WTC11 (cell line): Measurements from ENCODE around the gene FMO5.
A peak's percentile ranks its signal among the peaks of the same experiment; 100 is the strongest.

Source experiments
- HMGXB4 ChIP-seq: sonication (generic); formaldehyde crosslinking; IDR thresholded peaks from 2 replicates; pipeline ENCODE4 v1.8.1; 2023; ENCODE audit warnings: mild to moderate bottlenecking, moderate library complexity, missing genetic modification reagents
- MXD4 ChIP-seq: fragments of 250-450 bp; sonication (Bioruptor Pico); IDR thresholded peaks from 2 replicates; pipeline ENCODE4 v1.8.0; 2021; ENCODE audit warnings: mild to moderate bottlenecking, moderate library complexity, borderline replicate concordance
- TF ChIP-seq, protein P1 (sequence below): fragments of 200-600 bp; IDR thresholded peaks from 2 replicates; pipeline ENCODE4 v1.8.0; 2022; ENCODE audit warnings: antibody characterized with exemption

DNA sequence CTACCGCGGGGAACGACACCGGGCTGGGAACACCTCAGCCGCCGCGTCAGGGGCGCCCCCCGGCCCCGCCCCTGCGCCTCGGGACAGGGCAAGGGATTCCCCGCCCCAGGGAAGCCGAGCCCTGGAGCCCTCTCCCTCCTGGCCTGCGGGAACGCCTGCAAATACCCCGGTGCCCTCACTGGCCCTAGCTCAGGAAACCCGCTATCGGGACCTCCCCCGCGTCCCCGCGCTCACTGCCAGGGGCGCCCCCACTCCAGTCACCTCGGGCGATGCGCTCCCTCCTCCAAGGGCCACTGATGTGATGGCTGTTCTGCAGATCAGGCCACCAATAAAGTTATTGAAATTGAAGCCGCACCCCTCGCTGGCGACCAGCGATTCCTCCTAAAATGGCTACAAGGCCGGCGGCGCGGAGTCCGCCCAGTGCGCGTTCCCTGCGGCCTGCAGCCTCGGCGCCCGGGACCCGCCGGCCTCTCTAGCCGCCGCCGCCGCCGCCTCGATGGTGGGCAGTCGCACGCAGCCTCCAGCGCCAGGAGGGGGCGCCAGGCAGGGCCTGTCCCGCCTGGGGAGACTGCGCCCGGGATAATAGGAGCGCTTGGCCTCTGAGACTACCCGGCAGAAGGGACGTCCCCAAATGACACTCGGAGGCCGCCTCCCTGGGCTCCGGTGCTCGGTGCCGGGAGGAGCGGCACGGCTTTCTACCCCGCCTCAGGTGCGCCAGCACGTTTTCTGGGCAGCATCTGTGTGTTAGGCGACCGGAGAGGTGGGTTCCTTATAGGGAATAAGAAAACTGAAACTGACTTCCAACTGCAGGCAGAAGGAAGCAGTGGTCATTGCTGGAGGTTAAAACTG is 52.7 kb downstream of the FMO5 start, which contains the start of gene PRKAB2:
- TF ChIP-seq HMGXB4 (CRISPR knock-in tag) (peak; percentile 96), MXD4 (CRISPR knock-in tag) (no peak)
- TF ChIP-seq, protein P1, sequence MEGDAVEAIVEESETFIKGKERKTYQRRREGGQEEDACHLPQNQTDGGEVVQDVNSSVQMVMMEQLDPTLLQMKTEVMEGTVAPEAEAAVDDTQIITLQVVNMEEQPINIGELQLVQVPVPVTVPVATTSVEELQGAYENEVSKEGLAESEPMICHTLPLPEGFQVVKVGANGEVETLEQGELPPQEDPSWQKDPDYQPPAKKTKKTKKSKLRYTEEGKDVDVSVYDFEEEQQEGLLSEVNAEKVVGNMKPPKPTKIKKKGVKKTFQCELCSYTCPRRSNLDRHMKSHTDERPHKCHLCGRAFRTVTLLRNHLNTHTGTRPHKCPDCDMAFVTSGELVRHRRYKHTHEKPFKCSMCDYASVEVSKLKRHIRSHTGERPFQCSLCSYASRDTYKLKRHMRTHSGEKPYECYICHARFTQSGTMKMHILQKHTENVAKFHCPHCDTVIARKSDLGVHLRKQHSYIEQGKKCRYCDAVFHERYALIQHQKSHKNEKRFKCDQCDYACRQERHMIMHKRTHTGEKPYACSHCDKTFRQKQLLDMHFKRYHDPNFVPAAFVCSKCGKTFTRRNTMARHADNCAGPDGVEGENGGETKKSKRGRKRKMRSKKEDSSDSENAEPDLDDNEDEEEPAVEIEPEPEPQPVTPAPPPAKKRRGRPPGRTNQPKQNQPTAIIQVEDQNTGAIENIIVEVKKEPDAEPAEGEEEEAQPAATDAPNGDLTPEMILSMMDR: peak; percentile 75
